ENCODE results near the gene ATP9B.

Gene ATP9B

GRCh38 chr18:79139206-79139605 lies 70.0 kb downstream of the ATP9B start:
- H3K27ac ChIP-seq, result no peak overlapping the region
- no peaks in the 10 kb centered on the region for H3K9me3 ChIP-seq (ENCODE audit: severe bottlenecking)
- H3K27me3 ChIP-seq (ENCODE audit: insufficient read depth, low read depth, severe bottlenecking), result no peaks in the 10 kb centered on the region
- no peak overlapping the region for H3K4me3 ChIP-seq (ENCODE audit: low read depth, low read length)
- no peak for TF ChIP-seq CTCF (IDR thresholded peaks at IDR 0.05; ENCODE audit: low read depth, low read length)
- DNase-seq, result no peak
- no peaks in the 10 kb centered on the region; the same call in 1 of the 2 replicates for H3K36me3 ChIP-seq

GRCh38 chr18:79147014-79147413 lies 77.8 kb downstream of the ATP9B start:
- no peak overlapping the region for H3K4me3 ChIP-seq (ENCODE audit: low read depth, low read length)
- no peak for TF ChIP-seq CTCF (IDR thresholded peaks at IDR 0.05; ENCODE audit: low read depth, low read length)
- no peaks in the 10 kb centered on the region for H3K27me3 ChIP-seq (ENCODE audit: insufficient read depth, low read depth, severe bottlenecking)
- peaks cover 7% of the 10 kb centered on the region for H3K36me3 ChIP-seq
- H3K9me3 ChIP-seq (ENCODE audit: severe bottlenecking), result no peaks in the 10 kb centered on the region
- DNase-seq, result no peak
- H3K27ac ChIP-seq, result no peak overlapping the region

- no peaks in the 10 kb centered on the region for H3K9me3 ChIP-seq (ENCODE audit: severe bottlenecking)
- TF ChIP-seq CTCF (IDR thresholded peaks at IDR 0.05; ENCODE audit: low read depth, low read length), result no peak
Observed at GRCh38 chr18:79151191-79151590, 82.0 kb downstream of the ATP9B start.

GRCh38 chr18:79156327-79156726 lies 87.1 kb downstream of the ATP9B start:
- TF ChIP-seq CTCF (IDR thresholded peaks at IDR 0.05; ENCODE audit: low read depth, low read length), result no peak
- Histone ChIP-seq H3K27me3 (ENCODE audit: insufficient read depth, low read depth, severe bottlenecking) (no peaks in the 10 kb centered on the region), H3K4me3 (ENCODE audit: low read depth, low read length) (no peak overlapping the region), H3K27ac (no peak overlapping the region), H3K9me3 (ENCODE audit: severe bottlenecking) (no peaks in the 10 kb centered on the region), H3K36me3 (peaks cover 5% of the 10 kb centered on the region; the same call in 1 of the 2 replicates)
- DNase-seq, result no peak

More at GRCh38 chr18:79151191-79151590, 82.0 kb downstream of the ATP9B start:
- no peak overlapping the region for H3K27ac ChIP-seq
- no peak overlapping the region for H3K4me3 ChIP-seq (ENCODE audit: low read depth, low read length)
- peaks cover 7% of the 10 kb centered on the region for H3K36me3 ChIP-seq
- no peaks in the 10 kb centered on the region for H3K27me3 ChIP-seq (ENCODE audit: insufficient read depth, low read depth, severe bottlenecking)
- no peak for DNase-seq

- DNase-seq, result no peak
- peaks cover 6% of the 10 kb centered on the region; the same call in 1 of the 2 replicates for H3K36me3 ChIP-seq
Observed at GRCh38 chr18:79164706-79165105, 95.5 kb downstream of the ATP9B start.

More at GRCh38 chr18:79164706-79165105, 95.5 kb downstream of the ATP9B start:
- Histone ChIP-seq H3K9me3 (ENCODE audit: severe bottlenecking) (no peaks in the 10 kb centered on the region), H3K27me3 (ENCODE audit: insufficient read depth, low read depth, severe bottlenecking) (no peaks in the 10 kb centered on the region), H3K4me3 (ENCODE audit: low read depth, low read length) (no peak overlapping the region), H3K27ac (no peak overlapping the region)
- no peak for TF ChIP-seq CTCF (IDR thresholded peaks at IDR 0.05; ENCODE audit: low read depth, low read length)

All from WERI-Rb-1 (cell line).